ENCODE results near the gene FKBP10. TPM values are rescaled to one million over a fixed set of nuclear protein-coding genes. Genes with fewer than 3 reads are reported as not detected.

The FKBP10 gene
- total RNA-seq, 6 donors from 2014 or later, result 8.9 to 59.7 (median 29.3) TPM

DNA sequence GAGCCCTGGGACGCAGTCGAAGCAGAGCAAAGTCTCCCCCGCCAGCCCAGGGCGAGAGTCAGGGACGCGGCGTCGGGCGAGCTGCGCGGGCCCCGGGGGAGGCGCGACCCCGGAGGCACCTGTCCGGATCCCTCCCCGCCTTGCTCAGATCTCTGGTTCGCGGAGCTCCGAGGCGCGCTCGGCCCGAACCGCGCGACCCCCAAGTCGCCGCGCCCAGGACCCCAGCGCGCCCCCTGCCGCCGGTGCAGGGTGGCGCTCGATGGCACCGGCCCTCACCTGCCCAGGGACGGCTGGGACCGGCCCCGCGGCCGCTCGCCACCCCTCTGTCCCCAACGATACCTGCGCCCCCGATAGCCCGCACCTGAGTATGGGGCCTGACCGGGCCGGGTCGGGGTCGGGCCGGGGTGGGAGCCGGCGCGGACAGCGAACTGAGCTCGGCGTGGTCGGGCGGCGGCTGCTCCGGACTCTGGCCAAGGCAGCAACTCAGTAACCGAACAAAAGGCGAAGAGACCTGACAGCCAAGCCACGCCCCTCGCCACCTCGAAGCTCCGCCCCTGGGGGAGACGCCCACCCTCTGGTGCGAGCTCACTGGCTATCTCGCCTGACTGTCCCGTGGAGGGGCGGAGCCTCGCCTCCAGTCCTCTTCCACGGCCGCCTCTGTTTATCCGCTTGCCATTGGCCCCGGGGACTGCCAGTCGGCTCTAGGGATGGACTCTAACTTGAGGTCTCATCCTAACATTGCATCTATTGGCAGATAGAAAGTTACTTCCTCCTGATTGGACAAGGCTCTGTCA is 26.4 kb upstream of the FKBP10 start, which contains the start of gene JUP:
Gene JUP, minus strand, starts transcription at position 485 of the 794 bp plus-strand sequence. CDS start 14,857 bp downstream, outside the sequence.
- ATAC-seq (ENCODE audit: low FRiP score in 2 of 2), result peak; percentile 97 to 98
- Histone ChIP-seq H3K4me1 (peaks cover 43 to 64% (median 54%) of the 10 kb centered on the region in 4 donors), H3K4me3 (peak within 1 kb of the TSS; percentile 63 to 80 (median 70)), H3K27ac (peak within 1 kb of the TSS; percentile 91 to 96 (median 92)), H3K27me3 (no peaks in the 10 kb centered on the region), H3K9me3 (no peaks in the 10 kb centered on the region), H3K36me3 (no peaks in the 10 kb centered on the region)
- WGBS, 2 donors, result 0 to 1% methylated on average over 19 to 49 of the region's 79 CpGs
- DNase-seq, result peak; percentile 99 to 100
- TF ChIP-seq POLR2AphosphoS5 (IDR thresholded peaks at IDR 0.05) (peak; percentile 92 to 97), POLR2A (IDR thresholded peaks at IDR 0.05) (peak; percentile 35 to 99 (median 98)), EP300 (IDR thresholded peaks at IDR 0.05) (no peak)
- TF ChIP-seq, protein P1, sequence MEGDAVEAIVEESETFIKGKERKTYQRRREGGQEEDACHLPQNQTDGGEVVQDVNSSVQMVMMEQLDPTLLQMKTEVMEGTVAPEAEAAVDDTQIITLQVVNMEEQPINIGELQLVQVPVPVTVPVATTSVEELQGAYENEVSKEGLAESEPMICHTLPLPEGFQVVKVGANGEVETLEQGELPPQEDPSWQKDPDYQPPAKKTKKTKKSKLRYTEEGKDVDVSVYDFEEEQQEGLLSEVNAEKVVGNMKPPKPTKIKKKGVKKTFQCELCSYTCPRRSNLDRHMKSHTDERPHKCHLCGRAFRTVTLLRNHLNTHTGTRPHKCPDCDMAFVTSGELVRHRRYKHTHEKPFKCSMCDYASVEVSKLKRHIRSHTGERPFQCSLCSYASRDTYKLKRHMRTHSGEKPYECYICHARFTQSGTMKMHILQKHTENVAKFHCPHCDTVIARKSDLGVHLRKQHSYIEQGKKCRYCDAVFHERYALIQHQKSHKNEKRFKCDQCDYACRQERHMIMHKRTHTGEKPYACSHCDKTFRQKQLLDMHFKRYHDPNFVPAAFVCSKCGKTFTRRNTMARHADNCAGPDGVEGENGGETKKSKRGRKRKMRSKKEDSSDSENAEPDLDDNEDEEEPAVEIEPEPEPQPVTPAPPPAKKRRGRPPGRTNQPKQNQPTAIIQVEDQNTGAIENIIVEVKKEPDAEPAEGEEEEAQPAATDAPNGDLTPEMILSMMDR (IDR thresholded peaks at IDR 0.05), result peak; percentile 70 to 93 (median 88)

DNA sequence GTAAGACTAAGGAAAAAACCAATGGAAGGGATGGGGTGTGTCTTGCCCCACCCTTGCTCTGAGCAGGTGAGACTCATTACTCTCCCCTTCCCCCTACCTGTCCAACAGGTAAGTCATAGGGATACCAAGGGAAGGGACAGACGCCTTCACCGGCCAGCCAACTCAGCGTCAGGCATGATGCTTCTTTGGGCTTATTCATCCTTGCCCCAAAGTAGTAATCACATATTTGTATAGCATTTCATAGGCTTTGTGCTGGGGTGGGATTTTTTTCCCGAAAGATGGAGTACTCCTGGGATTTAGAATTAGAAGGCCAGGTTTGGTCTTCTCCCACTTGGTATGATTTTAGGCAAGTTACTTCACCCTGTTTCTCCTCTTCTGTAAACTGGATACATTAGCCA is 25.8 kb upstream of the FKBP10 start:
- H3K9me3 ChIP-seq, result no peaks in the 10 kb centered on the region
- H3K4me1 ChIP-seq, result peaks cover 39 to 63% (median 50%) of the 10 kb centered on the region in 4 donors
- WGBS, 2 donors, result 40 to 48% methylated on average over 4 of the region's 4 CpGs
- H3K36me3 ChIP-seq, result no peaks in the 10 kb centered on the region
- no peak for ATAC-seq (ENCODE audit: low FRiP score in 2 of 2)
- peak overlapping the region; percentile 25 to 67 (median 62) for H3K27ac ChIP-seq
- DNase-seq, result no peak
- H3K4me3 ChIP-seq, result no peak overlapping the region
- TF ChIP-seq, protein P1 (IDR thresholded peaks at IDR 0.05), result no peak
- TF ChIP-seq POLR2A (IDR thresholded peaks at IDR 0.05) (no peak), EP300 (IDR thresholded peaks at IDR 0.05) (peak in 1 of 4 donors; percentile 6), POLR2AphosphoS5 (IDR thresholded peaks at IDR 0.05) (peak in 1 of 2 donors; percentile 8)
- H3K27me3 ChIP-seq, result no peaks in the 10 kb centered on the region

DNA sequence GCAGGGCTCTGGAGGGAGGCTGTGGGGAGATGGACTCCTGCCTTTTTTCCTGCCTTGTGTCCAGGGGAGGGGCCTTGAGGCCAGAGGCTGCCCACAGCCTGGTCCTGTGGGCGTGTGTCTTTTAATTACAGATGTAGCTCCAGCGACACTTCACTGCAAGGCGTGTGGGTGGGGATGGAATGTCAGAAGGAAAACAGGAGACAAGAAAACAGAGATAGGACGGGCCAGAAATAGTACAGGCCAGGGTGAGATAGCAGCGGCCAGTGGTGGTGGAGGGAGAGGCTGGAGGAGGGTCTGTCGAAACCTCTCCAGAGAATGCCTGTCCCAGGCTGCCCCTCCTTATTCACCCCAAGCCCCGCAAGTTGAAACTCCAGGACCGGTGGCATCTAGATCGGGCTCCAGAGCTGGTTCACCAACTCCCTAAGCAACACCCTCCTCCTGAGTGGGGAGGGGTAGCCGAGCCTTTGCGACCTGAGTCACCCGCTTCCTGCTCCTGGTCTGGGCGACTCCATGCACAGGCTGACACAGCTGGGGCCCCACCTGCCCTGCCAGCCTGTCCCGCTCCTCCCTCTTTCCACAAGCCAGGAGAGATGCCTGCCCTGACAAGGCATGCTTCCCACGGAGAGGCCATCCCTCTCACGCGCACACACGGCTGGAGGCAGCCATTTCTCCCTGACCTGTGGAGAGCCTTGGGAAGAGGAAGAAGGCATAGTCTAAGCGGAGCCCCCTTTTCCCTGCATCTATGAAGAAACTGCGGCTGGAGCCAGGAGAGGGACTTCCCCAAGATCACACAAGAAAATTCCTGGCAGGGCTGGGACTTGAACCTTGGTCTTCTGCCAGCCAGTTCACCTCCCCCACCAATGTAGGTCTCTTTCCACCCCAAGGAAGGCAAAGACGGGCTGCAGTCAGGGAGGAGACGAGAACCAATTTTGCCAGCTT is 19.7 kb upstream of the FKBP10 start:
- DNase-seq (peak; percentile 79 to 80), ATAC-seq (ENCODE audit: low FRiP score in 2 of 2) (peak; percentile 64 to 84)
- Histone ChIP-seq H3K4me3 (peak overlapping the region in 1 of 4 donors; percentile 18), H3K4me1 (peaks cover 24 to 42% (median 28%) of the 10 kb centered on the region in 4 donors), H3K9me3 (no peaks in the 10 kb centered on the region), H3K36me3 (no peaks in the 10 kb centered on the region), H3K27ac (peak overlapping the region; percentile 64 to 81 (median 77)), H3K27me3 (no peaks in the 10 kb centered on the region)
- TF ChIP-seq, protein P1 (IDR thresholded peaks at IDR 0.05), result no peak
- TF ChIP-seq POLR2A (IDR thresholded peaks at IDR 0.05) (peak in 1 of 4 donors; percentile 11), EP300 (IDR thresholded peaks at IDR 0.05) (no peak), POLR2AphosphoS5 (IDR thresholded peaks at IDR 0.05) (no peak)
- 33 to 40% methylated on average over 12 to 22 of the region's 22 CpGs for WGBS, 2 donors

DNA sequence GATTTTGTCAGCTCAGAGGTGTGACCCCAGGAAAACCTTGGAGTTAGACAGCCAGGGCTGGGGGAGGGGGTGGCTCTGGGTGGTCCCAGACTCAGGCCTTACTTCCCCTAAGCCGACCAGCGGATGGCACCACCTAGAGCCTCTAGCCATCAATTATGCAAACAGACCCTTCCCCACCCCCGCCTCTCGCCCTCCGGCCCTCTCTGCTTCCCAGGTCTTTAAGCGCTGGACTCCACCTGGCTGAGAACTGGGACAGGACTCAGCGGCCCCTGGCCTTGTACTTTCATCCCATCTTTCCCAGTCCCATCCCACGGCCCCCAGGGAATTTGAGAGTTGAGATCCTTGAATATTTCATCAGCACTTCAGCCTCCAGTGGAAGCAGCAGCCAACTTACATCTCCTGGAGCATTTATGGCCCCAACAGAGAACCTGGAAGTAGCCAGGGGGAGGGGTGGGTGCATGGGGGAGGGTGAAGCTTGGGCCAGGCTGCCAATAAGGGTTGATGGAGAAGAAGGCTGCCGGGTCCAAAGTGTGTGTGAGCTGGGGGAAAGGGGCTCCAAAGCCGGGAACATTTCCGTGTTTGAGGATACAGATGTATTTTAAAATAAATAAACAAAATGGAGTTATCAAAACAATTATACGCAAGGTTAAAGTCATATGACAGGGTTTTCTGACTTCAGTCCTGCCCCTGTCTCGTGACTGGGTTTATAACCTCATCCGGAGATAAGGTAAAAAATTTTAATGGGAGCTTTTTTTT is 18.8 kb upstream of the FKBP10 start:
- no peaks in the 10 kb centered on the region for H3K27me3 ChIP-seq
- H3K9me3 ChIP-seq, result no peaks in the 10 kb centered on the region
- ATAC-seq (ENCODE audit: low FRiP score in 2 of 2) (no peak), DNase-seq (no peak)
- peak overlapping the region; percentile 64 to 81 (median 77) for H3K27ac ChIP-seq
- H3K36me3 ChIP-seq, result no peaks in the 10 kb centered on the region
- WGBS, 2 donors, result 69 to 70% methylated on average over 9 to 12 of the region's 14 CpGs
- no peak for TF ChIP-seq POLR2AphosphoS5 (IDR thresholded peaks at IDR 0.05)
- TF ChIP-seq, protein P1 (IDR thresholded peaks at IDR 0.05), result no peak
- peaks cover 20 to 33% (median 27%) of the 10 kb centered on the region in 4 donors for H3K4me1 ChIP-seq
- H3K4me3 ChIP-seq, result no peak overlapping the region

Measured in upper lobe of left lung (tissue), 6 donors.